A549 (cell line): ENCODE measurements around the gene FOXK1. TPM values are rescaled to one million over a fixed set of nuclear protein-coding genes. Genes with fewer than 3 reads are reported as not detected.

Experiments
- ATAC-seq, 2 experiments: fragments of 200-7000 bp in 1 of 2; fragments of >200 bp in 1 of 2; cut with Nextera tagmentation in 1 of 2; cut with Tn5 transposase in 1 of 2; 3 replicates each; pipeline versions ENCODE4 v1.8.0 to v1.9.1; 2018 to 2020; ENCODE audit warnings: mild to moderate bottlenecking in 1 of 2, moderate library complexity in 1 of 2
- CTCF ChIA-PET: fragments of 300-600 bp; sonication (Branson Sonifier 250); formaldehyde crosslinking; extraction: SDS; loops from one replicate; lab custom pipeline; 2021; ENCODE audit warnings: antibody characterized with exemption, inconsistent platforms; lab: Yijun Ruan, JAX
- POLR2A ChIA-PET: fragments of 350-600 bp; formaldehyde crosslinking; extraction: SDS; loops from one replicate; lab custom pipeline; 2021; ENCODE audit warnings: antibody characterized with exemption, inconsistent platforms; lab: Yijun Ruan, JAX
- DNase-seq, 2 experiments: peaks; one replicate each; pipeline versions ENCODE4 v3.0.0 to v3.0.0-alpha.2; 2011 to 2016; ENCODE audit warnings: low read depth in 1 of 2, low spot score in 1 of 2
- FAIRE-seq: peaks from 2 replicates; lab custom pipeline; 2011; peaks lifted over from hg19 to GRCh38; lab: Jason Lieb, UNC
- H3K27ac ChIP-seq, 2 experiments: fragments of >200 bp; sonication (Bioruptor Twin); formaldehyde crosslinking; 3 replicates each; pipeline ENCODE4 v1.5.1; 2016 to 2017
- H3K4me1 ChIP-seq: fragments of >200 bp; sonication (Bioruptor Twin); formaldehyde crosslinking; 3 replicates; pipeline ENCODE4 v1.6.1; 2016
- H3K4me2 ChIP-seq: fragments of >200 bp; sonication (Bioruptor Twin); formaldehyde crosslinking; 3 replicates; pipeline ENCODE4 v1.6.1; 2016
- H3K4me3 ChIP-seq: fragments of >200 bp; sonication (Bioruptor Twin); formaldehyde crosslinking; 3 replicates; pipeline ENCODE4 v1.5.1; 2016
- H3K9me3 ChIP-seq: fragments of >200 bp; sonication (Bioruptor Twin); formaldehyde crosslinking; 3 replicates; pipeline ENCODE4 v1.6.1; 2016
- CBX2 ChIP-seq: fragments of 200-600 bp; sonication (generic); IDR thresholded peaks from 2 replicates; pipeline ENCODE4 v1.6.1; 2016; ENCODE audit warnings: low read depth, mild to moderate bottlenecking, borderline replicate concordance
- CBX8 ChIP-seq: fragments of 200-600 bp; sonication (generic); IDR thresholded peaks from 2 replicates; pipeline ENCODE4 v1.6.1; 2016
- EHMT2 ChIP-seq: fragments of 200-600 bp; sonication (generic); IDR thresholded peaks from 2 replicates; pipeline ENCODE4 v1.6.1; 2016; ENCODE audit warnings: antibody characterized with exemption, low read depth, mild to moderate bottlenecking, moderate library complexity
- FOSB ChIP-seq: fragments of 250-450 bp; sonication (Bioruptor Pico); IDR thresholded peaks from 2 replicates; pipeline ENCODE4 v1.5.0; 2020; ENCODE audit warnings: mild to moderate bottlenecking, moderate library complexity
- HEYL ChIP-seq: fragments of 250-450 bp; sonication (Bioruptor Pico); IDR thresholded peaks from 2 replicates; pipeline ENCODE4 v1.8.0; 2021; ENCODE audit warnings: mild to moderate bottlenecking, moderate library complexity
- HOXA7 ChIP-seq: fragments of 250-450 bp; sonication (Bioruptor Pico); IDR thresholded peaks from 2 replicates; pipeline ENCODE4 v1.5.0; 2020; ENCODE audit warnings: mild to moderate bottlenecking, moderate library complexity
- HOXB13 ChIP-seq: fragments of 250-450 bp; sonication (Bioruptor Pico); IDR thresholded peaks from 2 replicates; pipeline ENCODE4 v1.5.0; 2020; ENCODE audit warnings: low read depth, mild to moderate bottlenecking, moderate library complexity
- HOXB5 ChIP-seq: fragments of 250-450 bp; sonication (Bioruptor Pico); IDR thresholded peaks from 2 replicates; pipeline ENCODE4 v1.5.0; 2020; ENCODE audit warnings: mild to moderate bottlenecking, moderate library complexity
- JUNB ChIP-seq: fragments of >200 bp; sonication (Bioruptor Twin); formaldehyde crosslinking; IDR thresholded peaks from 2 replicates; pipeline ENCODE4 v1.6.1; 2016
- MAFK ChIP-seq: fragments of 450-650 bp; IDR thresholded peaks from 2 replicates; pipeline ENCODE4 v1.6.1; 2014; ENCODE audit not compliant: partially characterized antibody
- MAZ ChIP-seq: fragments of 150-350 bp; IDR thresholded peaks from 2 replicates; pipeline ENCODE4 v1.6.1; 2014; ENCODE audit warnings: antibody characterized with exemption, low read depth, low read length, borderline replicate concordance
- NFE2L2 ChIP-seq: fragments of 150-350 bp; conservative IDR thresholded peaks from 2 replicates; pipeline ENCODE4 v1.6.1; 2014; ENCODE audit warnings: low read length
- NR3C1 ChIP-seq: fragments of >200 bp; sonication (Bioruptor Twin); formaldehyde crosslinking; IDR thresholded peaks from 3 replicates; pipeline ENCODE4 v1.6.1; 2017
- POLR2AphosphoS2 ChIP-seq: conservative IDR thresholded peaks from 2 replicates; pipeline ENCODE4 v1.6.1; 2012; ENCODE audit warnings: low read length, improper control_type of control experiment, inconsistent platforms
- RAD21 ChIP-seq, 2 experiments: fragments of >200 bp in 1 of 2; sonication (Bioruptor Twin) in 1 of 2; formaldehyde crosslinking in 1 of 2; IDR thresholded peaks in 1 of 2; conservative IDR thresholded peaks in 1 of 2; 2 replicates in 1 of 2; 3 replicates in 1 of 2; pipeline ENCODE4 v1.6.1; 2012 to 2018; ENCODE audit warnings: inconsistent platforms in 1 of 2
- RCOR1 ChIP-seq: fragments of 150-350 bp; IDR thresholded peaks from 2 replicates; pipeline ENCODE4 v1.6.1; 2014; ENCODE audit warnings: antibody characterized with exemption, low read length, low read depth
- RFX5 ChIP-seq: fragments of 450-650 bp; IDR thresholded peaks from 2 replicates; pipeline ENCODE4 v1.7.1; 2014; ENCODE audit warnings: antibody characterized with exemption, mild to moderate bottlenecking, moderate library complexity
- RNF2 ChIP-seq: fragments of 200-600 bp; sonication (generic); IDR thresholded peaks from 2 replicates; pipeline ENCODE4 v1.6.1; 2016; ENCODE audit warnings: low read depth, mild to moderate bottlenecking, antibody characterized with exemption, moderate library complexity, borderline replicate concordance
- TFCP2L1 ChIP-seq: fragments of 250-450 bp; sonication (Bioruptor Pico); IDR thresholded peaks from 2 replicates; pipeline ENCODE4 v1.5.0; 2021; ENCODE audit warnings: mild to moderate bottlenecking
- WGBS: methylation state at CpG from one replicate; pipeline ENCODE4 v1.1.6; 2017; ENCODE audit errors: missing lambda C conversion rate; 5-methylcytosine and 5-hydroxymethylcytosine counted together
- polyA plus RNA-seq, 4 experiments: library from polyadenylated mRNA; depleted of rRNA in 3 of 4; stranded (reverse); fragments of >200 nt; fragmentation: RNase III in 1 of 4; extraction: RNeasy Plus Mini Kit Qiagen cat#74134 plus additional on column Dnase treatment in 1 of 4; gene quantifications; 2 replicates in 3 of 4; 3 replicates in 1 of 4; pipeline ENCODE4 v1.2.3, GENCODE V29; 2011 to 2017
- TF ChIP-seq, protein P1 (sequence below): fragments of 150-350 bp; IDR thresholded peaks from 2 replicates; pipeline ENCODE4 v1.6.1; 2014; ENCODE audit warnings: low read depth, mild to moderate bottlenecking, low read length
- TF ChIP-seq, protein P2 (sequence below): IDR thresholded peaks from 2 replicates; pipeline ENCODE4 v1.6.1; 2012
- TF ChIP-seq, protein P3 (sequence below): fragments of 250-450 bp; sonication (Bioruptor Pico); IDR thresholded peaks from 2 replicates; pipeline ENCODE4 v1.5.0; 2021; ENCODE audit warnings: mild to moderate bottlenecking, moderate library complexity, borderline replicate concordance
- TF ChIP-seq, protein P4 (sequence below): fragments of 450-650 bp; IDR thresholded peaks from 2 replicates; pipeline ENCODE4 v1.6.1; 2014; ENCODE audit warnings: antibody characterized with exemption
- TF ChIP-seq, protein P5 (sequence below): IDR thresholded peaks from 2 replicates; pipeline ENCODE4 v1.6.1; 2012; ENCODE audit warnings: low read depth, borderline replicate concordance

Gene FOXK1
- polyA plus RNA-seq, 2 of the 4 experiments (the other 2 are of a cell fraction), result 6.8 to 10.9 TPM

DNA sequence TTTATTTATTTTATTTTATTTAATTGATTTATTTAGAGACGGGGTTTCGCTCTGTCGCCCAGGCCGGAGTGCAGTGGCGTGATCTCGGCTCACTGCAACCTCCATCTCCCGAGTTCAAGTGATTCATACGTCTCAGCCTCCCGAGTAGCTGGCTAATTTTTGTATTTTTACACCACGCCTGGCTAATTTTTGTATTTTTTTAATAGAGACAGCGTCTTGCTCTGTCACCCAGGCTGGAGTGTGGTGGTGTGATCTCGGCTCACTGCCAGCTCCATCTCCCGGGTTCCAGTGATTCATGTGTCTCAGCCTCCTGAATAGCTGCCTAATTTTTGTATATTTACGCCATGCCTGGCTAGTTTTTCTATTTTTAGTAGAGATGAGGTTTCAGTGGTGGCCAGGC is 127.6 kb downstream of the FOXK1 start:
- Histone ChIP-seq H3K9me3 (no peaks in the 10 kb centered on the region), H3K4me3 (no peak overlapping the region), H3K4me1 (no peaks in the 10 kb centered on the region), H3K4me2 (no peak overlapping the region), H3K27ac (no peak overlapping the region)
- POLR2A ChIA-PET, result no interaction called here
- no peak for TF ChIP-seq EHMT2
- TF ChIP-seq MAFK, result no peak
- no peak for TF ChIP-seq RCOR1
- TF ChIP-seq, protein P1, sequence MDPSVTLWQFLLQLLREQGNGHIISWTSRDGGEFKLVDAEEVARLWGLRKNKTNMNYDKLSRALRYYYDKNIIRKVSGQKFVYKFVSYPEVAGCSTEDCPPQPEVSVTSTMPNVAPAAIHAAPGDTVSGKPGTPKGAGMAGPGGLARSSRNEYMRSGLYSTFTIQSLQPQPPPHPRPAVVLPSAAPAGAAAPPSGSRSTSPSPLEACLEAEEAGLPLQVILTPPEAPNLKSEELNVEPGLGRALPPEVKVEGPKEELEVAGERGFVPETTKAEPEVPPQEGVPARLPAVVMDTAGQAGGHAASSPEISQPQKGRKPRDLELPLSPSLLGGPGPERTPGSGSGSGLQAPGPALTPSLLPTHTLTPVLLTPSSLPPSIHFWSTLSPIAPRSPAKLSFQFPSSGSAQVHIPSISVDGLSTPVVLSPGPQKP, result no peak
- TF ChIP-seq FOSB, result no peak
- no peak for TF ChIP-seq HOXB5
- no peak for TF ChIP-seq TFCP2L1 (CRISPR knock-in tag)
- no peak for TF ChIP-seq RFX5
- TF ChIP-seq, protein P2, sequence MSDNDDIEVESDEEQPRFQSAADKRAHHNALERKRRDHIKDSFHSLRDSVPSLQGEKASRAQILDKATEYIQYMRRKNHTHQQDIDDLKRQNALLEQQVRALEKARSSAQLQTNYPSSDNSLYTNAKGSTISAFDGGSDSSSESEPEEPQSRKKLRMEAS, result no peak
- TF ChIP-seq NFE2L2, result no peak
- TF ChIP-seq HEYL (CRISPR knock-in tag), result no peak
- no peak for TF ChIP-seq CBX2
- no peak for TF ChIP-seq POLR2AphosphoS2
- no peak for TF ChIP-seq JUNB
- no peak for TF ChIP-seq RNF2
- no peak for TF ChIP-seq HOXB13 (CRISPR knock-in tag)
- no peak for TF ChIP-seq NR3C1
- no peak for TF ChIP-seq MAZ
- no peak for ATAC-seq
- FAIRE-seq, result no peak
- CTCF ChIA-PET, result interaction anchor here (0.6 to 2.4 kb wide), 3 partner anchors 11 to 275 kb away, joined by 3 to 15 read pairs (median 4); no protein-coding TSS in a partner anchor
- no peak for DNase-seq
- 88% methylated on average over 14 of the region's 14 CpGs for WGBS

DNA sequence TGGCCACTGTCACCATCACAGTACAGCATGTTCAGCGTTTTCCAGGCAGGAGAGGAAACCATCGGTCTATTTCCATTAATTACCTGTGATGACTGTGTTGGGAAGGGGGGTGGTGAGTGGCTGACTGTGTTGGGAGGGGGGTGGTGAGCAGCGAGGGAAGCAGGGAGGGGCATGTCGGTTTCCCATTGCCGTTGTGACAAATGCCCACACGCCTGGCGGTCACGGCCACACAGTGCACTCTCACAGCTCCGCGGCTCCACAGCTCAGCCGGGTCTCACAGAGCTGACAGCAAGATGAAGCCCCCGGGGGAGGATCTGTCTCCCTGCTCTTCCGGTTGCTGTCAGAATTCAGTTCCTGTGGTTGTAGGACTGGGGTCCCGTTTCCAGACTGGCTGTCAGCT is 132.3 kb downstream of the FOXK1 start:
- CTCF ChIA-PET, result interaction anchor here (1.5 kb wide), 1 partner anchor 16 kb away, joined by 6 read pairs; no protein-coding TSS in a partner anchor
- H3K4me1 ChIP-seq, result no peaks in the 10 kb centered on the region
- DNase-seq, result no peak
- TF ChIP-seq NFE2L2, result no peak
- TF ChIP-seq, all 56 proteins: peak for 0
- Histone ChIP-seq H3K9me3 (no peaks in the 10 kb centered on the region), H3K4me3 (no peak overlapping the region), H3K27ac (no peak overlapping the region), H3K4me2 (no peak overlapping the region)
- FAIRE-seq (no peak), ATAC-seq (no peak)
- POLR2A ChIA-PET, result no interaction called here
- WGBS, result 83% methylated on average over 14 of the region's 14 CpGs

DNA sequence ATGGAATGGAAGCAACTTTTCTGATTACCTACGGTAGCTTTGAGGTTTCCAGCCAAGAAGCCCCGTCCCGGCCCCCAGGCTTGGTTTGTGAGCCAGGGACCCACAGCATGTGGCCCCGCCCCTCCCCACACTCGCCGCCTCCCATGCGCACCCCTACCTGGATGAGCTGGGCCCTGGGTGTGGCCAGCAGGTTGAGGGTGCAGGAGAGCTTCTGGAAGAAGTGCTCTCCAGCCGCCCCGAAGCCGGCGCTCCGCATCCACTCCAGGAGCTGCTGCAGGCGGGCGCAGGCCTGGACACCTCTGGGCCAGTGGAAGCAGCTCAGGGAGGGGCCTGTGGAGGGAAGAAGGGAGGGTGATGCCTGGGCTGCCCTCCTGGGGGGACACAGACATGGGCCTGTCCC is 133.0 kb downstream of the FOXK1 start:
- DNase-seq, result no peak
- Histone ChIP-seq H3K4me2 (no peak overlapping the region), H3K4me3 (no peak overlapping the region), H3K4me1 (no peaks in the 10 kb centered on the region), H3K9me3 (no peaks in the 10 kb centered on the region), H3K27ac (no peak overlapping the region)
- WGBS, result 85% methylated on average over 9 of the region's 14 CpGs
- ChIA-PET POLR2A (interaction anchor here (0.6 kb wide), 1 partner anchor 153 kb away, joined by 9 read pairs; no protein-coding TSS in a partner anchor), CTCF (interaction anchor here (1.5 kb wide), 1 partner anchor 16 kb away, joined by 6 read pairs; no protein-coding TSS in a partner anchor)
- no peak for ATAC-seq
- TF ChIP-seq NFE2L2 (no peak), RCOR1 (no peak)
- no peak for FAIRE-seq

DNA sequence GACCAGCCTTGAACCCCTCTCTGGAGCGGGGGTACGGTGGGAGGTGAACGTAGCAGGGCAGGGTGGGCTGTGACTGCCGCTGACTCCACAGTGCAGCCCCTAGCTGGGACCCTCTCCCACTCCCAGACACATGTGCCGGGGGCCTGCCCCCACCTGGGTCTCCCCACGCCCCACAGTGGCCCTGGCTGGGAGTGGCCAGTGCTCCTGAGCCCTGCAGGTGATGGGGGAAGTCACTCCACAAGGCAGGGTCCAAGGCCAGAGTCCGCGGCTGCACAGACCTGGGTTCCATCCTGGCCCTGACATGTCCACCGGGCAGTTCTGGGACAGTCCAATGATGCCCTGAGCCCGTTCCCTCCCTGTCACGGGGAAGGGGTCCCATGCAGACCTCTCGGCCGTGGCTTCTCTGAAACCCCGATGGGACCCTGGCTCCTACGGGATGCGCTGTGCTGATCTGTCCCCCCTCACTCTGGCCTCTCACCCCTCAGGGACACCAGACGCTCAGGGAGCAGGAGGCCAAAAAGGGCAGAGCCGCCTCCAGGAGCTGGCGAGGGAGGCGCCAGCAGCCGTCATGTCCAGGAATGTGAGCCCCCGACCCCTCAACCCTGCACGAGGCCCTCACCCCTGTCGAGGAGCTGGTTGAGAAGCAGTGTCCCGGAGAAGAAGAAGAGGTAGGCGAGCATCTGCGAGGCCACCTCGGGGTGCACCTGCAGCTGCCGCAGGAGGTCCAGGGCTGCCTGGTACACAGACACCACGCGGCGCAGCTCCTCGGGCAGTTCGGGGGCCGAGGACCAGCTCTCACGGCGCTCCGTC is 133.7 kb downstream of the FOXK1 start:
- Histone ChIP-seq H3K4me3 (no peak overlapping the region), H3K27ac (no peak overlapping the region), H3K4me1 (no peaks in the 10 kb centered on the region), H3K4me2 (no peak overlapping the region), H3K9me3 (no peaks in the 10 kb centered on the region)
- POLR2A ChIA-PET, result interaction anchor here (0.6 kb wide), 1 partner anchor 153 kb away, joined by 9 read pairs; no protein-coding TSS in a partner anchor
- DNase-seq (no peak), FAIRE-seq (no peak), ATAC-seq (no peak)
- 79% methylated on average over 25 of the region's 38 CpGs for WGBS
- CTCF ChIA-PET, result interaction anchor here (0.9 to 1.8 kb wide), 6 partner anchors 9 to 358 kb away, joined by 3 to 7 read pairs (median 6); partner anchors contain the start of gene RADIL
- no peak for TF ChIP-seq POLR2AphosphoS2
- TF ChIP-seq RAD21 (conservative IDR thresholded peaks at IDR 0.05 in 1 of 2, IDR thresholded peaks at IDR 0.05 in 1 of 2), result no peak
- TF ChIP-seq, protein P3, sequence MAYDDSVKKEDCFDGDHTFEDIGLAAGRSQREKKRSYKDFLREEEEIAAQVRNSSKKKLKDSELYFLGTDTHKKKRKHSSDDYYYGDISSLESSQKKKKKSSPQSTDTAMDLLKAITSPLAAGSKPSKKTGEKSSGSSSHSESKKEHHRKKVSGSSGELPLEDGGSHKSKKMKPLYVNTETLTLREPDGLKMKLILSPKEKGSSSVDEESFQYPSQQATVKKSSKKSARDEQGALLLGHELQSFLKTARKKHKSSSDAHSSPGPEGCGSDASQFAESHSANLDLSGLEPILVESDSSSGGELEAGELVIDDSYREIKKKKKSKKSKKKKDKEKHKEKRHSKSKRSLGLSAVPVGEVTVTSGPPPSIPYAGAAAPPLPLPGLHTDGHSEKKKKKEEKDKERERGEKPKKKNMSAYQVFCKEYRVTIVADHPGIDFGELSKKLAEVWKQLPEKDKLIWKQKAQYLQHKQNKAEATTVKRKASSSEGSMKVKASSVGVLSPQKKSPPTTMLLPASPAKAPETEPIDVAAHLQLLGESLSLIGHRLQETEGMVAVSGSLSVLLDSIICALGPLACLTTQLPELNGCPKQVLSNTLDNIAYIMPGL (CRISPR knock-in tag), result no peak
- no peak for TF ChIP-seq HOXA7 (CRISPR knock-in tag)
- TF ChIP-seq RCOR1, result no peak
- TF ChIP-seq, protein P4, sequence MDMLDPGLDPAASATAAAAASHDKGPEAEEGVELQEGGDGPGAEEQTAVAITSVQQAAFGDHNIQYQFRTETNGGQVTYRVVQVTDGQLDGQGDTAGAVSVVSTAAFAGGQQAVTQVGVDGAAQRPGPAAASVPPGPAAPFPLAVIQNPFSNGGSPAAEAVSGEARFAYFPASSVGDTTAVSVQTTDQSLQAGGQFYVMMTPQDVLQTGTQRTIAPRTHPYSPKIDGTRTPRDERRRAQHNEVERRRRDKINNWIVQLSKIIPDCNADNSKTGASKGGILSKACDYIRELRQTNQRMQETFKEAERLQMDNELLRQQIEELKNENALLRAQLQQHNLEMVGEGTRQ, result no peak
- TF ChIP-seq JUNB, result no peak
- no peak for TF ChIP-seq CBX8
- TF ChIP-seq, protein P5, sequence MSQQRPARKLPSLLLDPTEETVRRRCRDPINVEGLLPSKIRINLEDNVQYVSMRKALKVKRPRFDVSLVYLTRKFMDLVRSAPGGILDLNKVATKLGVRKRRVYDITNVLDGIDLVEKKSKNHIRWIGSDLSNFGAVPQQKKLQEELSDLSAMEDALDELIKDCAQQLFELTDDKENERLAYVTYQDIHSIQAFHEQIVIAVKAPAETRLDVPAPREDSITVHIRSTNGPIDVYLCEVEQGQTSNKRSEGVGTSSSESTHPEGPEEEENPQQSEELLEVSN, result no peak
- TF ChIP-seq HOXB5, result no peak
- TF ChIP-seq CBX2, result no peak
